Activated CD8-positive, alpha-beta T cell treated with anti-CD3 and anti-CD28 coated beads for 36 hours (primary cell): ENCODE data around the gene ZNF280C. TPM values are rescaled to one million over a fixed set of nuclear protein-coding genes. Genes with fewer than 3 reads are reported as not detected.

ENCODE experiments used
- ATAC-seq: fragments of 200-7000 bp; cut with Tn5 transposase; one replicate; pipeline ENCODE4 v1.10.0; 2021; ENCODE audit warnings: mild to moderate bottlenecking, moderate library complexity
- CTCF ChIA-PET: fragments of 350-600 bp; sonication (Branson Sonifier 250); formaldehyde crosslinking; loops from one replicate; lab custom pipeline; 2021; ENCODE audit warnings: antibody characterized with exemption; lab: Charles Lee
- POLR2A ChIA-PET: fragments of 350-600 bp; sonication (Branson Sonifier 250); formaldehyde crosslinking; loops from one replicate; lab custom pipeline; 2021; ENCODE audit warnings: antibody characterized with exemption; lab: Charles Lee
- DNase-seq: peaks from one replicate; pipeline ENCODE4 v3.0.0-alpha.2; 2020
- H3K27ac Mint-ChIP-seq: one replicate; pipeline ENCODE4 v1.8.0; 2021; ENCODE audit warnings: mild to moderate bottlenecking, mixed read lengths
- H3K27me3 Mint-ChIP-seq: one replicate; pipeline ENCODE4 v1.8.0; 2021; ENCODE audit warnings: mixed read lengths
- H3K36me3 Mint-ChIP-seq: one replicate; pipeline ENCODE4 v1.8.0; 2021; ENCODE audit warnings: low read depth, mixed read lengths
- H3K4me1 Mint-ChIP-seq: one replicate; pipeline ENCODE4 v1.8.0; 2021; ENCODE audit warnings: low read depth, mixed read lengths
- H3K4me3 Mint-ChIP-seq: one replicate; pipeline ENCODE4 v1.8.0; 2021; ENCODE audit warnings: mild to moderate bottlenecking, moderate library complexity, mixed read lengths
- H3K9me3 Mint-ChIP-seq: one replicate; pipeline ENCODE4 v1.8.0; 2021; ENCODE audit warnings: mixed read lengths
- intact Hi-C: fragments of 100-400 bp; cut with micrococcal nuclease; formaldehyde crosslinking; loops from one replicate; pipeline ENCODE4 v1.10.0; 2022
- total RNA-seq, 2 experiments: library from RNA; stranded (reverse); gene quantifications; one replicate each; pipeline ENCODE4 v1.2.3, GENCODE V29; 2021
- TF ChIP-seq, protein P1 (sequence below): fragments of 200-600 bp; IDR thresholded peaks from one replicate; pipeline ENCODE4 v1.8.0; 2022; ENCODE audit warnings: antibody characterized with exemption, mild to moderate bottlenecking

The ZNF280C gene
- total RNA-seq, 2 experiments from 2014 or later = 5.4 to 5.8 TPM

DNA sequence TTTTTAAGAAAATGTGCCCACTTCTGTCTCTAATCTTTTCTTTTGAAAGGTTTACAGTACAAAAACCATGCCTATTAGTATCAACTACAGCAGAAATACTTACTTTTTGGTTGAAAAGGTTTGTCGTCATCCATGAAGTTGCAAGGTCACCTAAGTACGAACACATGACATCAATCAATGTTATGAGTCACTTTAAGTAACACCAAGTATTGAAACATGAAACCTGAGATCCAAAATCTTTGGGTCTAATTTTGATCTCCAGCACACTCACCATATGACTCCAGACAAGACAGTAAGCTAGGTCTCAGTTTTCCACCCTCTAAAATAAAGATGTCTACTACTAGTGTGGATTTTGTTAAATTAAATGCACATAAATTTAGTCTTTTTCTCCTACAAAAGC, 8.4 kb downstream of the ZNF280C start:
- ATAC-seq = no peak
- peaks cover 6% of the 10 kb centered on the region for H3K4me1 Mint-ChIP-seq
- ChIA-PET CTCF (no interaction called here), POLR2A (no interaction called here)
- H3K27me3 Mint-ChIP-seq = no peaks in the 10 kb centered on the region
- no peak for DNase-seq
- no peaks in the 10 kb centered on the region for H3K9me3 Mint-ChIP-seq
- intact Hi-C loops = no loop called here
- peaks cover 1% of the 10 kb centered on the region for H3K36me3 Mint-ChIP-seq
- no peak overlapping the region for H3K4me3 Mint-ChIP-seq
- no peak overlapping the region for H3K27ac Mint-ChIP-seq
- TF ChIP-seq, protein P1, sequence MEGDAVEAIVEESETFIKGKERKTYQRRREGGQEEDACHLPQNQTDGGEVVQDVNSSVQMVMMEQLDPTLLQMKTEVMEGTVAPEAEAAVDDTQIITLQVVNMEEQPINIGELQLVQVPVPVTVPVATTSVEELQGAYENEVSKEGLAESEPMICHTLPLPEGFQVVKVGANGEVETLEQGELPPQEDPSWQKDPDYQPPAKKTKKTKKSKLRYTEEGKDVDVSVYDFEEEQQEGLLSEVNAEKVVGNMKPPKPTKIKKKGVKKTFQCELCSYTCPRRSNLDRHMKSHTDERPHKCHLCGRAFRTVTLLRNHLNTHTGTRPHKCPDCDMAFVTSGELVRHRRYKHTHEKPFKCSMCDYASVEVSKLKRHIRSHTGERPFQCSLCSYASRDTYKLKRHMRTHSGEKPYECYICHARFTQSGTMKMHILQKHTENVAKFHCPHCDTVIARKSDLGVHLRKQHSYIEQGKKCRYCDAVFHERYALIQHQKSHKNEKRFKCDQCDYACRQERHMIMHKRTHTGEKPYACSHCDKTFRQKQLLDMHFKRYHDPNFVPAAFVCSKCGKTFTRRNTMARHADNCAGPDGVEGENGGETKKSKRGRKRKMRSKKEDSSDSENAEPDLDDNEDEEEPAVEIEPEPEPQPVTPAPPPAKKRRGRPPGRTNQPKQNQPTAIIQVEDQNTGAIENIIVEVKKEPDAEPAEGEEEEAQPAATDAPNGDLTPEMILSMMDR = no peak

DNA sequence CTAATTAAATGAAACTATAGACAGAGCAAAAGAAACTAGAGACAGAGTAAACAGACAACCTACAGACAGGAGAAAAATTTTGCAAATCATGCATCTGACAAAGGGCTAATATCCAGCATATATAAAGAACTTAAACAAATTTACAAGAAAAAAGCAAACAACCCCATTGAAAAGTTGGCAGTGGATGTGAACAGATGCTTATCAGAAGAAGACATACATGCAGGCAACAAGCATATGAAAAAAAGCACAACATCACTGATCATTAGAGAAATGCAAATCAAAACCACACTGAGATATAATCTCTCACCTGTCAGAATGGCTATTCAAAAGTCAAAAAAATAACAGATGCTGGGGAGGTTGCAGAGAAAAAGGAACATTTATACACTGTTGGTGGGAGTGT, 14.8 kb downstream of the ZNF280C start:
- no peak for DNase-seq
- TF ChIP-seq, protein P1 = no peak
- ChIA-PET CTCF (no interaction called here), POLR2A (no interaction called here)
- H3K4me1 Mint-ChIP-seq = peaks cover 27% of the 10 kb centered on the region
- H3K36me3 Mint-ChIP-seq = peaks cover 21% of the 10 kb centered on the region
- no peaks in the 10 kb centered on the region for H3K27me3 Mint-ChIP-seq
- peaks cover 3% of the 10 kb centered on the region for H3K9me3 Mint-ChIP-seq
- no peak overlapping the region for H3K4me3 Mint-ChIP-seq
- no peak overlapping the region for H3K27ac Mint-ChIP-seq
- intact Hi-C loops = no loop called here
- no peak for ATAC-seq

DNA sequence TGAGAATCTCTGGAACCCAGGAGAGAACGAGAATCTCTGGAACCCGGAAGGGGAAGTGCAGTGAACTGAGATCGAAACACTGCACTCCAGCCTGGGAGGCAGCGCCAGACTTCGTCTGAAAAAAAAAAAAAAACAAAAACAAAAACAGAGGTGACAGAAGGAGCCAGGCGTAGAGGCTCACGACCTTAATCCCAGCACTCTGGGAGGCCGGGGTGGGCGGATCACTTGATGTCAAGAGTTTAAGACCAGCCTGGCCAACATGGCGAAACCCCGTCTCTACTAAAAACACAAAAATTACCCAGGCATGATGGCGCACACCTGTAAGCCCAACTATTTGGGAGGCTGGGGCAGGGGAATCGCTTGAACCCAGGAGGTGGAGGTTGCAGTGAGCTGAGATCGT, 17.0 kb downstream of the ZNF280C start:
- Mint-ChIP-seq H3K4me1 (peaks cover 27% of the 10 kb centered on the region), H3K27me3 (no peaks in the 10 kb centered on the region), H3K36me3 (peaks cover 21% of the 10 kb centered on the region), H3K9me3 (peaks cover 3% of the 10 kb centered on the region), H3K4me3 (no peak overlapping the region), H3K27ac (no peak overlapping the region)
- ChIA-PET CTCF (no interaction called here), POLR2A (no interaction called here)
- TF ChIP-seq, protein P1 = no peak
- ATAC-seq (no peak), DNase-seq (no peak)
- intact Hi-C loops = no loop called here

DNA sequence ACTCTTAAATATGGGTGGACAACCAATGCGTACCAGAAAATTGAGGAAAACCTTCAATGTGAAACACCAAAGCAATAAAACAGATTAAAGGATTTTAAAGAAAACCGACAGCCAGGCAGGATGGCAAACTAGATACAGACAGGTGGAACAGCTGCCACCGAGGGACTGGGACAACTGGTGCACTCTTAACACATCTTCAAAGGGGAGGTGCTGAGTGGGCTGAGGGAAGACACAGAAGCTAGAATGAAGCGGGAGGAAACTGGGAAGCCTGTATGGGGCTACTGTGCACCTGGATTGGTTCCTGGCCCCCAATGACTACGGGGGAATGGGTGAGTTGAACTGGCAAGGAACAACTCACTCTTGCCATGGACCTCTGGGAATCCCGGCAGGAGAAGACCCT, 20.7 kb downstream of the ZNF280C start:
- CTCF ChIA-PET = no interaction called here

DNA sequence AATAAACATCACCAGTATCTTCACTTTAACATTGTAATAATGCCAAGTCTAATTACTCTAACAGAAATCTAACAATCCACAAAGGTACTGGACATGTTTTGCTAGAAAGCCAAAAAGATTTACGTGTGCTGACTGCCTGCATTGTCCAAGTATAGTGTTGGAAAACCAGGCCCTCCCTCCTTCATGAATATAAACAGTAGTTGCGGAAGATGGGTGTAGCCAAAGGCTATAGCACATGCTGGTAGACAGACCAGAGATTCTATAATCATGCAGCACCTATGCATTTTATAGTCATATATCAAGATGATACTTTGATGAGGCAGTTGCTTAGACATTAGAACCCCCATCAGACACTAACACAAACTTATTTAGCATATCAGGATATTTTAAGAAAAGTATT, 22.6 kb downstream of the ZNF280C start:
- DNase-seq (no peak), ATAC-seq (no peak)
- Mint-ChIP-seq H3K4me3 (no peak overlapping the region), H3K4me1 (peaks cover 12% of the 10 kb centered on the region), H3K9me3 (no peaks in the 10 kb centered on the region), H3K27me3 (no peaks in the 10 kb centered on the region), H3K36me3 (peaks cover 5% of the 10 kb centered on the region), H3K27ac (no peak overlapping the region)
- CTCF ChIA-PET = no interaction called here
- intact Hi-C loops = no loop called here
- TF ChIP-seq, protein P1 = no peak
- POLR2A ChIA-PET = no interaction called here

More for the DNA sequence above, 20.7 kb downstream of the ZNF280C start:
- Mint-ChIP-seq H3K27ac (no peak overlapping the region), H3K9me3 (no peaks in the 10 kb centered on the region), H3K4me1 (peaks cover 12% of the 10 kb centered on the region), H3K4me3 (no peak overlapping the region), H3K27me3 (no peaks in the 10 kb centered on the region), H3K36me3 (peaks cover 6% of the 10 kb centered on the region)
- DNase-seq (no peak), ATAC-seq (no peak)
- POLR2A ChIA-PET = no interaction called here
- TF ChIP-seq, protein P1 = no peak
- intact Hi-C loops = no loop called here
